Parathyroid adenoma (tissue), 2 donors: ENCODE results near the gene TTC39C.
"Not testable (repeated sequence)": the region's sequence is repeated elsewhere in the genome, so short reads cannot be mapped to it uniquely, and the experiment has no call there.

Experiments
- H2AFZ ChIP-seq: fragments of 300-600 bp; sonication (generic); one replicate; pipeline ENCODE4 v1.7.0; 2017; ENCODE audit warnings: antibody characterized with exemption, mild to moderate bottlenecking
- H3K27ac ChIP-seq: fragments of 300-600 bp; sonication (generic); one replicate; pipeline ENCODE4 v1.7.0; 2017
- H3K27me3 ChIP-seq: fragments of 300-600 bp; sonication (generic); one replicate; pipeline ENCODE4 v1.7.0; 2017; ENCODE audit warnings: low read length; ENCODE audit not compliant: control insufficient read depth, insufficient read depth
- H3K36me3 ChIP-seq: fragments of 300-600 bp; sonication (generic); one replicate; pipeline ENCODE4 v1.7.0; 2017; ENCODE audit warnings: low read length; ENCODE audit not compliant: control insufficient read depth, insufficient read depth
- H3K4me1 ChIP-seq: fragments of 300-600 bp; sonication (generic); one replicate; pipeline ENCODE4 v1.7.0; 2017; ENCODE audit warnings: control low read depth
- H3K4me2 ChIP-seq: fragments of 300-600 bp; sonication (generic); one replicate; pipeline ENCODE4 v1.7.0; 2017; ENCODE audit warnings: low read length
- H3K4me3 ChIP-seq: fragments of 300-600 bp; sonication (generic); one replicate; pipeline ENCODE4 v1.7.0; 2017; ENCODE audit warnings: low read depth, low read length
- H3K79me2 ChIP-seq: fragments of 300-600 bp; sonication (generic); one replicate; pipeline ENCODE4 v1.7.0; 2017; ENCODE audit warnings: control low read depth
- H3K9ac ChIP-seq: fragments of 300-600 bp; sonication (generic); one replicate; pipeline ENCODE4 v1.7.0; 2017; ENCODE audit warnings: mild to moderate bottlenecking
- H3K9me3 ChIP-seq: fragments of 300-600 bp; sonication (generic); one replicate; pipeline ENCODE4 v1.7.0; 2017; ENCODE audit warnings: low read length; ENCODE audit not compliant: control insufficient read depth
- TF ChIP-seq, protein P1 (sequence below): fragments of 300-600 bp; sonication (generic); IDR thresholded peaks from one replicate; pipeline ENCODE4 v1.7.0; 2017; ENCODE audit warnings: antibody characterized with exemption, mild to moderate bottlenecking
- donor health status: primary hyperparathyroidism.

The TTC39C gene

DNA sequence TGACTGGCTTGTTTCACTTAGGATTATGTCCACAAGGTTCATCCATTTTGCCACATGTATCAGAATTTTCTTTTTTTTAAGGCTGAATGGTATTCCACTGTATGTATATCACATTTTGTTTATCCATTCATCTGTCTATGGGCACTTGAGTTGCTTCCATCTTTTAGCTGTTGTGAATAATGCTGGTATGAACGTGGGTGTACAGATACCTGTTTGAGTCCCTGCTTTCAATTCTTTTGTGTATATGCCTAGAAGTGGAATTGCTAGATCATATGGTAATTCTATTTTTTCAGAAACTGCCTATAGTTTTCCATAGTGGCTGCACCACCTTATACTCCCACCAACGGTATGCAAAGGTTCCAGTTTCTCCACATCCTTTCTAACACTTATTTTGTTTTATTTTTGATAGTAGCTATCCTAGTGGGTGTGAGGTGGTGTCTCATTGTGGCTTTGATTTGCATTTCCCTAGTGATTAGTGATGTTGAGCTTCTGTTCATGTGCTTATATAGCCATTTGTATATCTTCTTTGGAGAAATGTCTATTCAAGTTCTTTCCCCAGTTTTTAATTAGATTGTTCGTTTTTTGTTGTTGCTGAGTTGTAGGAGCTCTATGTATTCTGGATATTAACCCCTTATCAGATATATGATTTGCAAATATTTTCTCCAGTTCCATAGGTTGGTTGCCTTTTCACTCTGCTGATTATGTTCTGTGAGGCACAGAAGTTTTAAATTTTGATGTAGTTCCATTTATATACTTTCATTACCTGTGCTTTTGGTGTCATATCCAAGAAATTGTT is 40.7 kb downstream of the TTC39C start:
- H3K36me3 ChIP-seq = no peaks in the 10 kb centered on the region
- no peaks in the 10 kb centered on the region for H3K4me1 ChIP-seq
- H3K27ac ChIP-seq = no peak overlapping the region
- TF ChIP-seq, protein P1, sequence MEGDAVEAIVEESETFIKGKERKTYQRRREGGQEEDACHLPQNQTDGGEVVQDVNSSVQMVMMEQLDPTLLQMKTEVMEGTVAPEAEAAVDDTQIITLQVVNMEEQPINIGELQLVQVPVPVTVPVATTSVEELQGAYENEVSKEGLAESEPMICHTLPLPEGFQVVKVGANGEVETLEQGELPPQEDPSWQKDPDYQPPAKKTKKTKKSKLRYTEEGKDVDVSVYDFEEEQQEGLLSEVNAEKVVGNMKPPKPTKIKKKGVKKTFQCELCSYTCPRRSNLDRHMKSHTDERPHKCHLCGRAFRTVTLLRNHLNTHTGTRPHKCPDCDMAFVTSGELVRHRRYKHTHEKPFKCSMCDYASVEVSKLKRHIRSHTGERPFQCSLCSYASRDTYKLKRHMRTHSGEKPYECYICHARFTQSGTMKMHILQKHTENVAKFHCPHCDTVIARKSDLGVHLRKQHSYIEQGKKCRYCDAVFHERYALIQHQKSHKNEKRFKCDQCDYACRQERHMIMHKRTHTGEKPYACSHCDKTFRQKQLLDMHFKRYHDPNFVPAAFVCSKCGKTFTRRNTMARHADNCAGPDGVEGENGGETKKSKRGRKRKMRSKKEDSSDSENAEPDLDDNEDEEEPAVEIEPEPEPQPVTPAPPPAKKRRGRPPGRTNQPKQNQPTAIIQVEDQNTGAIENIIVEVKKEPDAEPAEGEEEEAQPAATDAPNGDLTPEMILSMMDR = no peak
- H3K9me3 ChIP-seq = no peaks in the 10 kb centered on the region
- H3K4me2 ChIP-seq = no peak overlapping the region
- no peaks in the 10 kb centered on the region for H3K27me3 ChIP-seq
- H3K9ac ChIP-seq = no peak overlapping the region
- no peak overlapping the region for H2AFZ ChIP-seq
- H3K4me3 ChIP-seq = no peak overlapping the region
- H3K79me2 ChIP-seq = no peaks in the 10 kb centered on the region

DNA sequence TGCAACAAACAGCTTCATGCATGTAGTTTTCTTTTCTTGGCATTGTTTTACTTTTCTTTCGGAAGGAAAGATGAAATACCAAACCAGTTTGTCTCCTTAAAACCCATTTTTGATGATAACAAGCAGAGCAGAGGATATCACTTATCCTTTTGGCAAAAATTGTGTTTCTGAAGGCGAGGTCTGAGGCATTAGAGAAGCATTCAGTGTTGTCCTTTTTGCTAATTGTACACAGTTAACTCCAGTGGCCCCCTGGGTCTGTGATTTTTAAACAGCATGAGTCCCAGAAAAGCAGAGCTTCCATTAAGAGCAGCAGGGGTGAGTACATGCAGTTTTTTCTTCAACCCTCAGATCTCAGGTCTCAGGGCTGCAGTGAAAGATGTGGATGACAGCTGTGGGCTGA is 41.3 kb downstream of the TTC39C start:
- H3K4me3 ChIP-seq = no peak overlapping the region
- H3K79me2 ChIP-seq = no peaks in the 10 kb centered on the region
- no peak overlapping the region for H3K9ac ChIP-seq
- H3K36me3 ChIP-seq = no peaks in the 10 kb centered on the region
- no peaks in the 10 kb centered on the region for H3K4me1 ChIP-seq
- no peaks in the 10 kb centered on the region for H3K9me3 ChIP-seq
- H3K27ac ChIP-seq = no peak overlapping the region
- TF ChIP-seq, protein P1 = no peak
- no peak overlapping the region for H3K4me2 ChIP-seq
- no peak overlapping the region for H2AFZ ChIP-seq
- H3K27me3 ChIP-seq = no peaks in the 10 kb centered on the region

DNA sequence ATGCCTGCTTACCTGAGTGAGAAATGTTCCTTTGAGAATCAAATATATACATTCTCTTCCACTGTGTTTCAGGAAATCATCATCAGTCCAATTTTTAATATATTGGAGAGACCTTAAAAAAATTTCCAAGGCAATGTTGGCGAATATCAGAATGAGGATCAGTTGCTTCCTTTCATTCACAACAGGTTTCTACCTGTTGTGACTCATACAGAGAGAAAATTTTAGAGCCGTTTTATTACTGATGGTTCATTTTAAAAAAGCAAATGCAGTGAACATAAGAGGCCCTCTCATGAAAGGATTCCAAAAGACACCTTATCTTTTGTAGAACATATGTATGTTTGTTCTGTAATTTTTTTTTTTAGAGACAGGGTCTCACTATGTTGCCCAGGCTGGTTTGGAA is 42.0 kb downstream of the TTC39C start:
- no peak overlapping the region for H3K27ac ChIP-seq
- no peak overlapping the region for H3K9ac ChIP-seq
- TF ChIP-seq, protein P1 = no peak
- H3K9me3 ChIP-seq = no peaks in the 10 kb centered on the region
- no peak overlapping the region for H2AFZ ChIP-seq
- no peaks in the 10 kb centered on the region for H3K79me2 ChIP-seq
- no peak overlapping the region for H3K4me2 ChIP-seq
- no peaks in the 10 kb centered on the region for H3K36me3 ChIP-seq
- no peaks in the 10 kb centered on the region for H3K27me3 ChIP-seq
- H3K4me3 ChIP-seq = no peak overlapping the region
- no peaks in the 10 kb centered on the region for H3K4me1 ChIP-seq

DNA sequence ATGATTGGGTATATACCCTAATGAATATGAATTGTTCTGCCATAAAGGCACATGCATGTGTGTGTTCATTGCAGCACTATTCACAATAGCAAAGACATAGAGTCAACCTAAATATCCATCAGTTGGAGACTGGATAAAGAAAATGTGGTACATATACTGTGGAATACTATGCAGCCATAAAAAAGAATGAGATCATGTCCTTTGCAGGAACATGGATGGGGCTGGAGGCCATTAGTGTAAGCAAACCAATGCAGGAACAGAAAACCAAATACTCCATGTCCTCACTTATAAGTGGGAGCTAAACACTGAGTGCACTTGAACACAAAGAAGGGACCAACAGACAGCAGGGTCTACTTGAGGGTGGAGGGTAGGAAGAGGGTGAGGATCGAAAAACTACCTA is 43.2 kb downstream of the TTC39C start:
- H3K4me1 ChIP-seq = no peaks in the 10 kb centered on the region

DNA sequence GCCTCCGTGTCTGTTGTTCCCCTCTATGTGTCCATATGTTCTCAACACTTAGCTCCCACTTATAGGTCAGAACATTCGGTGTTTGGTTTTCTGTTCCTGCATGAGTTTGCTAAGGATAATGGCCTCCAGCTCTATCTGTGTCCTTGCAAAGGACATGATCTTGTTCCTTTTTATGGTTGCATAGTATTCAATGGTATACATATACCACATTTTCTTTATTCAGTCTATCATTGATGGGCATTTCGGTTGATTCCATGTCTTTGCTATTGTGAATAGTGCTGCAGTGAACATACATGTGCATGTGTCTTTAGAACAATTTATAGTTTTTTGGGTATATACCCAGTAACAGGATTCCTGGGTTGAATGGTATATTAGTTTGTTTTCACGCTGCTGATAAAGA is 44.8 kb downstream of the TTC39C start:
- H3K9me3 ChIP-seq, H3K4me3 ChIP-seq, H3K36me3 ChIP-seq, H3K9ac ChIP-seq, H3K27me3 ChIP-seq, H3K27ac ChIP-seq, H3K4me1 ChIP-seq, H2AFZ ChIP-seq, H3K4me2 ChIP-seq, H3K79me2 ChIP-seq: not testable (repeated sequence)

More for the DNA sequence above, 43.2 kb downstream of the TTC39C start:
- Histone ChIP-seq H3K9ac (no peak overlapping the region), H3K4me3 (no peak overlapping the region), H3K27ac (no peak overlapping the region), H3K4me2 (no peak overlapping the region), H3K36me3 (no peaks in the 10 kb centered on the region), H2AFZ (no peak overlapping the region), H3K9me3 (no peaks in the 10 kb centered on the region), H3K27me3 (no peaks in the 10 kb centered on the region), H3K79me2 (no peaks in the 10 kb centered on the region)
- TF ChIP-seq, protein P1 = no peak
